ENCODE measurements around the gene THRAP3. TPM values are rescaled to one million over a fixed set of nuclear protein-coding genes. Genes with fewer than 3 reads are reported as not detected.

Gene THRAP3
- total and polyA plus RNA-seq, 9 of the 15 experiments (the other 6 are each of a cell fraction or from before 2014, with no cell fraction given), result 66.2 to 135 (median 113) TPM

DNA sequence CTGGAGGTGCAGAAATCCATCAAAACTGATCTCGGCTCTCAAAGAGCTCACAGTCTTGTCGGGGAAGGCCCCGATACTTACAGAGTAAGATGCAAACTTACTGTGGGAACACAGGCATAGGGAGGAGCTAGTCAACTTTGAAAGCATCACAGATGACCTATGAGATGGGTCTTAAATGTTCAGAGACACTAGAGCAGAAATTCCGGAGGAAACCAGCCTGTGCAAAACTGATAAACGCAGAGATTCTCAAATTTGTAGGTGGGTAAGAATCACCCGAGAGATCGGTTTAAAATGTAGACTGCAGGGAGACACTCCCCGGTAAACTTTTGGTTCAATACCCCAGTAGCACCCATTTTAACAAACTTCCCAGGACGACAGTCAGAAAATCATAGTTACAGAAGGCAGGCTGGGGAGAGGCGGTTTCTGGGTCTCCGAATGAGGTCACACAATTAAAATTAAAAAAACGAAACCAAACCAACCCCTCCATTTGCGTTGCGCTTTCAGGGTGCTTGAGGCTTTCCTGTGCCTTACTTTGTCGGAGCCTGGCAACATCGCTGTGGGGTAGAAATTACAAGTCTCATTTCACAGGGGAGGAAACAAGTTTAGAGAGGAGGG lies 755 bp upstream of the THRAP3 start (continued):
- TF ChIP-seq, protein P1, sequence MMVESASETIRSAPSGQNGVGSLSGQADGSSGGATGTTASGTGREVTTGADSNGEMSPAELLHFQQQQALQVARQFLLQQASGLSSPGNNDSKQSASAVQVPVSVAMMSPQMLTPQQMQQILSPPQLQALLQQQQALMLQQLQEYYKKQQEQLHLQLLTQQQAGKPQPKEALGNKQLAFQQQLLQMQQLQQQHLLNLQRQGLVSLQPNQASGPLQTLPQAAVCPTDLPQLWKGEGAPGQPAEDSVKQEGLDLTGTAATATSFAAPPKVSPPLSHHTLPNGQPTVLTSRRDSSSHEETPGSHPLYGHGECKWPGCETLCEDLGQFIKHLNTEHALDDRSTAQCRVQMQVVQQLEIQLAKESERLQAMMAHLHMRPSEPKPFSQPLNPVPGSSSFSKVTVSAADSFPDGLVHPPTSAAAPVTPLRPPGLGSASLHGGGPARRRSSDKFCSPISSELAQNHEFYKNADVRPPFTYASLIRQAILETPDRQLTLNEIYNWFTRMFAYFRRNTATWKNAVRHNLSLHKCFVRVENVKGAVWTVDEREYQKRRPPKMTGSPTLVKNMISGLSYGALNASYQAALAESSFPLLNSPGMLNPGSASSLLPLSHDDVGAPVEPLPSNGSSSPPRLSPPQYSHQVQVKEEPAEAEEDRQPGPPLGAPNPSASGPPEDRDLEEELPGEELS (CRISPR knock-in tag; IDR thresholded peaks at IDR 0.05; ENCODE audit: borderline replicate concordance), result no peak
- TF ChIP-seq CHD2 (IDR thresholded peaks at IDR 0.05; ENCODE audit: low read depth, low read length) (no peak), MAFK (IDR thresholded peaks at IDR 0.05; ENCODE audit: low read length) (0 out of 2 replicates have a peak, but pooled peaks have one; percentile 16), SREBF1 (IDR thresholded peaks at IDR 0.05; ENCODE audit: borderline replicate concordance, low read depth, low read length) (no peak), ZNF316 (IDR thresholded peaks at IDR 0.05) (no peak), PPARD (CRISPR knock-in tag; IDR thresholded peaks at IDR 0.05) (no peak), ZNF75A (CRISPR knock-in tag; IDR thresholded peaks at IDR 0.05) (no peak), GABPA (tag; conservative IDR thresholded peaks at IDR 0.05; ENCODE audit: low read depth) (no peak), POLR2H (tag; IDR thresholded peaks at IDR 0.05; ENCODE audit: low read depth) (no peak; the same call in 1 of the 2 replicates), ESRRA (IDR thresholded peaks at IDR 0.05; ENCODE audit: borderline replicate concordance, low read depth) (no peak), CBX2 (IDR thresholded peaks at IDR 0.05; ENCODE audit: insufficient read depth, low read length, poor library complexity, severe bottlenecking) (no peak), ZNF282 (CRISPR knock-in tag; IDR thresholded peaks at IDR 0.05) (no peak), YBX1 (IDR thresholded peaks at IDR 0.05) (no peak), BRD4 (IDR thresholded peaks at IDR 0.05) (peak; percentile 61), FOXK1 (CRISPR knock-in tag; IDR thresholded peaks at IDR 0.05; ENCODE audit: borderline replicate concordance) (no peak), GTF2E2 (tag; IDR thresholded peaks at IDR 0.05) (no peak; the same call in 1 of the 2 replicates), ELF4 (CRISPR knock-in tag; IDR thresholded peaks at IDR 0.05) (peak; percentile 79)
- TF ChIP-seq, protein P2, sequence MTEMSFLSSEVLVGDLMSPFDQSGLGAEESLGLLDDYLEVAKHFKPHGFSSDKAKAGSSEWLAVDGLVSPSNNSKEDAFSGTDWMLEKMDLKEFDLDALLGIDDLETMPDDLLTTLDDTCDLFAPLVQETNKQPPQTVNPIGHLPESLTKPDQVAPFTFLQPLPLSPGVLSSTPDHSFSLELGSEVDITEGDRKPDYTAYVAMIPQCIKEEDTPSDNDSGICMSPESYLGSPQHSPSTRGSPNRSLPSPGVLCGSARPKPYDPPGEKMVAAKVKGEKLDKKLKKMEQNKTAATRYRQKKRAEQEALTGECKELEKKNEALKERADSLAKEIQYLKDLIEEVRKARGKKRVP (CRISPR knock-in tag; IDR thresholded peaks at IDR 0.05), result no peak; the same call in 1 of the 2 replicates
- TF ChIP-seq, protein P3, sequence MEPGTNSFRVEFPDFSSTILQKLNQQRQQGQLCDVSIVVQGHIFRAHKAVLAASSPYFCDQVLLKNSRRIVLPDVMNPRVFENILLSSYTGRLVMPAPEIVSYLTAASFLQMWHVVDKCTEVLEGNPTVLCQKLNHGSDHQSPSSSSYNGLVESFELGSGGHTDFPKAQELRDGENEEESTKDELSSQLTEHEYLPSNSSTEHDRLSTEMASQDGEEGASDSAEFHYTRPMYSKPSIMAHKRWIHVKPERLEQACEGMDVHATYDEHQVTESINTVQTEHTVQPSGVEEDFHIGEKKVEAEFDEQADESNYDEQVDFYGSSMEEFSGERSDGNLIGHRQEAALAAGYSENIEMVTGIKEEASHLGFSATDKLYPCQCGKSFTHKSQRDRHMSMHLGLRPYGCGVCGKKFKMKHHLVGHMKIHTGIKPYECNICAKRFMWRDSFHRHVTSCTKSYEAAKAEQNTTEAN (CRISPR knock-in tag; IDR thresholded peaks at IDR 0.05), result no peak
- TF ChIP-seq, protein P4, sequence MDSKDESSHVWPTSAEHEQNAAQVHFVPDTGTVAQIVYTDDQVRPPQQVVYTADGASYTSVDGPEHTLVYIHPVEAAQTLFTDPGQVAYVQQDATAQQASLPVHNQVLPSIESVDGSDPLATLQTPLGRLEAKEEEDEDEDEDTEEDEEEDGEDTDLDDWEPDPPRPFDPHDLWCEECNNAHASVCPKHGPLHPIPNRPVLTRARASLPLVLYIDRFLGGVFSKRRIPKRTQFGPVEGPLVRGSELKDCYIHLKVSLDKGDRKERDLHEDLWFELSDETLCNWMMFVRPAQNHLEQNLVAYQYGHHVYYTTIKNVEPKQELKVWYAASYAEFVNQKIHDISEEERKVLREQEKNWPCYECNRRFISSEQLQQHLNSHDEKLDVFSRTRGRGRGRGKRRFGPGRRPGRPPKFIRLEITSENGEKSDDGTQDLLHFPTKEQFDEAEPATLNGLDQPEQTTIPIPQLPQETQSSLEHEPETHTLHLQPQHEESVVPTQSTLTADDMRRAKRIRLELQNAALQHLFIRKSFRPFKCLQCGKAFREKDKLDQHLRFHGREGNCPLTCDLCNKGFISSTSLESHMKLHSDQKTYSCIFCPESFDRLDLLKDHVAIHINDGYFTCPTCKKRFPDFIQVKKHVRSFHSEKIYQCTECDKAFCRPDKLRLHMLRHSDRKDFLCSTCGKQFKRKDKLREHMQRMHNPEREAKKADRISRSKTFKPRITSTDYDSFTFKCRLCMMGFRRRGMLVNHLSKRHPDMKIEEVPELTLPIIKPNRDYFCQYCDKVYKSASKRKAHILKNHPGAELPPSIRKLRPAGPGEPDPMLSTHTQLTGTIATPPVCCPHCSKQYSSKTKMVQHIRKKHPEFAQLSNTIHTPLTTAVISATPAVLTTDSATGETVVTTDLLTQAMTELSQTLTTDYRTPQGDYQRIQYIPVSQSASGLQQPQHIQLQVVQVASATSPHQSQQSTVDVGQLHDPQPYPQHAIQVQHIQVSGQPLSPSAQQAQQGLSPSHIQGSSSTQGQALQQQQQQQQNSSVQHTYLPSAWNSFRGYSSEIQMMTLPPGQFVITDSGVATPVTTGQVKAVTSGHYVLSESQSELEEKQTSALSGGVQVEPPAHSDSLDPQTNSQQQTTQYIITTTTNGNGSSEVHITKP (IDR thresholded peaks at IDR 0.05; ENCODE audit: partially characterized antibody), result peak; percentile 97
- TF ChIP-seq, protein P5, sequence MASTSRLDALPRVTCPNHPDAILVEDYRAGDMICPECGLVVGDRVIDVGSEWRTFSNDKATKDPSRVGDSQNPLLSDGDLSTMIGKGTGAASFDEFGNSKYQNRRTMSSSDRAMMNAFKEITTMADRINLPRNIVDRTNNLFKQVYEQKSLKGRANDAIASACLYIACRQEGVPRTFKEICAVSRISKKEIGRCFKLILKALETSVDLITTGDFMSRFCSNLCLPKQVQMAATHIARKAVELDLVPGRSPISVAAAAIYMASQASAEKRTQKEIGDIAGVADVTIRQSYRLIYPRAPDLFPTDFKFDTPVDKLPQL (IDR thresholded peaks at IDR 0.05; ENCODE audit: extremely low read depth, insufficient read length), result no peak

All from K562 (cell line).